DOHH2 (cell line): ENCODE results near the gene PEX14.

ENCODE experiments used
- H3F3A ChIP-seq: fragments of 200-600 bp; sonication (generic), shearing (Covaris generic); 2 replicates; pipeline ENCODE4 v1.6.0; 2016; ENCODE audit warnings: antibody characterized with exemption, mild to moderate bottlenecking; ENCODE audit not compliant: control insufficient read depth, insufficient read depth
- H3K27ac ChIP-seq: fragments of 200-600 bp; sonication (generic); 2 replicates; pipeline ENCODE4 v1.5.1; 2014; ENCODE audit warnings: low read depth, mild to moderate bottlenecking, low read length, moderate library complexity
- H3K27me3 ChIP-seq: fragments of 200-600 bp; sonication (generic); 2 replicates; pipeline ENCODE4 v1.6.1; 2014; ENCODE audit warnings: mild to moderate bottlenecking, low read length, mixed read lengths; ENCODE audit not compliant: control insufficient read depth
- H3K36me3 ChIP-seq: fragments of 200-600 bp; sonication (generic); 2 replicates; pipeline ENCODE4 v1.6.1; 2014; ENCODE audit warnings: mild to moderate bottlenecking, low read length, moderate library complexity, mixed read lengths; ENCODE audit not compliant: control insufficient read depth
- H3K4me1 ChIP-seq: fragments of 200-600 bp; sonication (generic); 2 replicates; pipeline ENCODE4 v1.6.1; 2014; ENCODE audit warnings: mild to moderate bottlenecking, low read length, mixed read lengths; ENCODE audit not compliant: control insufficient read depth
- H3K4me2 ChIP-seq: fragments of 200-600 bp; sonication (generic); 2 replicates; pipeline ENCODE4 v1.6.0; 2014; ENCODE audit warnings: mild to moderate bottlenecking, low read length, moderate library complexity
- H3K4me3 ChIP-seq: fragments of 200-600 bp; sonication (generic); 2 replicates; pipeline ENCODE4 v1.5.1; 2014; ENCODE audit warnings: mild to moderate bottlenecking, low read length, mixed read lengths
- H3K79me2 ChIP-seq: fragments of 200-600 bp; sonication (generic); 2 replicates; pipeline ENCODE4 v1.6.1; 2014; ENCODE audit warnings: mild to moderate bottlenecking, low read length, mixed read lengths; ENCODE audit not compliant: control insufficient read depth
- H3K9me2 ChIP-seq: fragments of 200-600 bp; sonication (generic); replicated peaks from 2 replicates; pipeline ENCODE4 v1.6.1; 2014; ENCODE audit warnings: mild to moderate bottlenecking, low read length, mixed read lengths; ENCODE audit not compliant: control insufficient read depth
- H3K9me3 ChIP-seq: fragments of 200-600 bp; sonication (generic); 2 replicates; pipeline ENCODE4 v1.6.1; 2014; ENCODE audit warnings: antibody characterized with exemption, low read length, mixed read lengths; ENCODE audit not compliant: control insufficient read depth, insufficient read depth
- H4K20me1 ChIP-seq: fragments of 200-600 bp; sonication (generic); 2 replicates; pipeline ENCODE4 v1.6.0; 2014; ENCODE audit warnings: low read depth, mild to moderate bottlenecking, antibody characterized with exemption, low read length, moderate library complexity; ENCODE audit not compliant: control insufficient read depth, insufficient read depth
- EZH2phosphoT487 ChIP-seq: fragments of 200-600 bp; sonication (generic); IDR thresholded peaks from 2 replicates; pipeline ENCODE4 v1.6.1; 2017; ENCODE audit warnings: borderline replicate concordance, mild to moderate bottlenecking, antibody characterized with exemption, low read length, moderate library complexity, mixed read lengths
- TF ChIP-seq, protein P1 (sequence below): fragments of 200-600 bp; sonication (generic); IDR thresholded peaks from one replicate; pipeline ENCODE4 v1.5.1; 2014; ENCODE audit warnings: antibody characterized with exemption, mild to moderate bottlenecking, low read depth, low read length; ENCODE audit not compliant: poor library complexity, severe bottlenecking

PEX14 gene

DNA sequence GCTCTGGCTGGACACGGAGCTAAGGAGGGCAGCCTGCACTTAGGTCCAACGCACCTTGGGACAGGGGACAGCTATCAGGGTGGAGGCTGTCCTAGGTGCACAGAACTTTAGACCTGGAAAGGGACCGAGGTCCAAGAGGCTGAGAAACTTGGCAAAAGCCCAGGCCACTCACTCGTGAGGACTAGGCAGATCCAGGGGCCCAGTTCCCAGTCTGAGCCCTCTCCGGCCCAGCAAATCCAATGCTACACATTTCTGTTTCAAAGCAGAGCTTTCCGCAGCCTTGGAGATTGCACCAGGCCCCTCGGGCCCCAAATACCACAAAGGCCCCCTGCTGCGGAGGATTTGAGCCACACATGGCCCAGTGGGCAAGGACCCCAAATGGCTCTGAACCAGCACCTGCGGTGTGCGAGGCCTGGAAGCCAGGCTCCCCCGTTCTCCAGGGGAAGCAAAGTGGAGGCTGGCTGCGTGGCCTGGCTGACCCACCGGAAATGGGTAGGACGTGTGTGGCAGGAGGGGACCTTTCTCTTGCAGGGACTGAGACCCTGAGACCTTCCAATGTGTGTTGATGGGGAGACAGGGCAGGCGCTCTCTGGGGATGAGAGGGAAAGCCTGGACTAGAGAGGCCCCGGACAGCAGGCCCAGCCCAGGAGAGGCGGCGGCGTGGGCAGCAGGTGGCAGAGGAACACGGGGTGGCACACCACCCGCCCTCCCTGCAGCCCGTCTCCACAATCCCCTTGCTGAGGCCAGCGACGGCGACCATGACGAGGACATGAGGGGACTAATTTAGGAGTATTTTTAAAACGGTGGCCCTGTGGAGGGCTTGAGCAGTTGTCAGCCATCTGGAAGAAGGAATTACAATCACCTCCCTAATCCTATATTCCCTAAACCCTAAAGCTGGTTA lies 203.0 kb downstream of the PEX14 start:
- Histone ChIP-seq H3K4me3 (no peak overlapping the region), H3K27ac (no peak overlapping the region), H3F3A (no peaks in the 10 kb centered on the region), H3K36me3 (no peaks in the 10 kb centered on the region), H3K9me3 (no peaks in the 10 kb centered on the region), H3K4me2 (no peak overlapping the region), H4K20me1 (no peaks in the 10 kb centered on the region), H3K27me3 (no peaks in the 10 kb centered on the region), H3K9me2 (no peaks in the 10 kb centered on the region), H3K4me1 (no peaks in the 10 kb centered on the region), H3K79me2 (no peaks in the 10 kb centered on the region)
- no peak for TF ChIP-seq EZH2phosphoT487
- TF ChIP-seq, protein P1, sequence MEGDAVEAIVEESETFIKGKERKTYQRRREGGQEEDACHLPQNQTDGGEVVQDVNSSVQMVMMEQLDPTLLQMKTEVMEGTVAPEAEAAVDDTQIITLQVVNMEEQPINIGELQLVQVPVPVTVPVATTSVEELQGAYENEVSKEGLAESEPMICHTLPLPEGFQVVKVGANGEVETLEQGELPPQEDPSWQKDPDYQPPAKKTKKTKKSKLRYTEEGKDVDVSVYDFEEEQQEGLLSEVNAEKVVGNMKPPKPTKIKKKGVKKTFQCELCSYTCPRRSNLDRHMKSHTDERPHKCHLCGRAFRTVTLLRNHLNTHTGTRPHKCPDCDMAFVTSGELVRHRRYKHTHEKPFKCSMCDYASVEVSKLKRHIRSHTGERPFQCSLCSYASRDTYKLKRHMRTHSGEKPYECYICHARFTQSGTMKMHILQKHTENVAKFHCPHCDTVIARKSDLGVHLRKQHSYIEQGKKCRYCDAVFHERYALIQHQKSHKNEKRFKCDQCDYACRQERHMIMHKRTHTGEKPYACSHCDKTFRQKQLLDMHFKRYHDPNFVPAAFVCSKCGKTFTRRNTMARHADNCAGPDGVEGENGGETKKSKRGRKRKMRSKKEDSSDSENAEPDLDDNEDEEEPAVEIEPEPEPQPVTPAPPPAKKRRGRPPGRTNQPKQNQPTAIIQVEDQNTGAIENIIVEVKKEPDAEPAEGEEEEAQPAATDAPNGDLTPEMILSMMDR: no peak

DNA sequence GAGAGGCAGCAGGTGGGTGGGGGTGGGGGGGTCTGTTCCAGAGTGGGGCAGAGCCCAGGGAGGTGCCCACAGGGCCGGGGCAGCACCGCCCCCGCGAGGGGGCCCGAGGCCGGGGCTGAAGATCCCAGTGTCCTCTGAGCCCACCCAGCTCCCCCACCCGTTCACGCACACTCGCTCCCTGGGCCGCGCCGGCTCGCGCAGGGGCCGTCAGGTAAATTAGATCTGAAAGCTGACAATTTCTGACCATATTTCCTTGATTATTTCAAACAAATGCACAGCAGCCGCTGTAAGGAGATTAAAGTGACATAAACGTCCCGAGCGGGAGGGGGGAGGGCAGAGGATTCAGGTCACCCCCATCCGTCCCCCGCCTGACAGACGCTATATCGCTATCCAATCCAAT lies 203.7 kb downstream of the PEX14 start:
- H3K4me3 ChIP-seq: no peak overlapping the region
- TF ChIP-seq, protein P1: no peak
- TF ChIP-seq EZH2phosphoT487: no peak

DNA sequence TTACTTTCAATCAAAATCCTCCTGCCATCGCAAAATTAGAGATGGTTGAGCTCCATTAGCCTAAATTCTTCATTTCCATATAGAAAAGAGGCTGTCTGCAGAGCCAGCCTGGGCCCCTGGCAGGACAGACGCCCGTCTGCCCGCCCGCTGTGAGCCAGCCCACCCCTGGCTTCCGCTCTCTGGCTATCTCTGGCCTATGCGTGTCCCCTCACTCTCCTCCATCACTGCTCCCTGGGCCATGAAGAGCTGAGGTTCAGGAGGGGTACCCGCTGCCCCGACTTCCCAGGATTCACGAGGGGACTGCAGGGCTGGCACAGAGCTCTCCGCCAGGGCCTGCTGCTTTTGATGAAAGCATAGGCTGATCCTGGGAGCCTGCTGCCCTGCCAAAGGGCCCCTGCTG lies 204.1 kb downstream of the PEX14 start:
- no peaks in the 10 kb centered on the region for H3K9me3 ChIP-seq
- TF ChIP-seq, protein P1: no peak
- no peak overlapping the region for H3K4me2 ChIP-seq
- no peaks in the 10 kb centered on the region for H3K36me3 ChIP-seq
- H3K27me3 ChIP-seq: no peaks in the 10 kb centered on the region
- no peaks in the 10 kb centered on the region for H3K79me2 ChIP-seq
- H3K9me2 ChIP-seq: no peaks in the 10 kb centered on the region
- no peak overlapping the region for H3K27ac ChIP-seq
- H3K4me3 ChIP-seq: no peak overlapping the region
- H3K4me1 ChIP-seq: no peaks in the 10 kb centered on the region
- no peaks in the 10 kb centered on the region for H4K20me1 ChIP-seq
- no peaks in the 10 kb centered on the region for H3F3A ChIP-seq

More for the DNA sequence above, 203.7 kb downstream of the PEX14 start:
- no peaks in the 10 kb centered on the region for H3K36me3 ChIP-seq
- no peak overlapping the region for H3K27ac ChIP-seq
- no peaks in the 10 kb centered on the region for H3K79me2 ChIP-seq
- no peaks in the 10 kb centered on the region for H3K4me1 ChIP-seq
- no peaks in the 10 kb centered on the region for H3K9me2 ChIP-seq
- H4K20me1 ChIP-seq: no peaks in the 10 kb centered on the region
- H3K27me3 ChIP-seq: no peaks in the 10 kb centered on the region
- no peaks in the 10 kb centered on the region for H3F3A ChIP-seq
- H3K9me3 ChIP-seq: no peaks in the 10 kb centered on the region
- H3K4me2 ChIP-seq: no peak overlapping the region
